Spinal cord (tissue), 10 donors: ENCODE data around the gene IFNA7. TPM values are rescaled to one million over a fixed set of nuclear protein-coding genes. Genes with fewer than 3 reads are reported as not detected.
"Not testable (repeated sequence)": the region's sequence is repeated elsewhere in the genome, so short reads cannot be mapped to it uniquely, and the experiment has no call there.

Experiments
- DNase-seq, 6 donors: peaks; one replicate each; pipeline versions ENCODE4 v3.0.0 to v3.0.0-alpha.2; 2013 to 2015; ENCODE audit warnings: low spot score in 6 of 6, low read depth in 4 of 6
- H3K27ac ChIP-seq: one replicate; pipeline ENCODE4 v1.5.1; 2013; ENCODE audit warnings: low read depth, low read length, control low read depth
- H3K27me3 ChIP-seq: one replicate; pipeline ENCODE4 v1.6.1; 2013; ENCODE audit warnings: low read length; ENCODE audit not compliant: control insufficient read depth, insufficient read depth
- H3K36me3 ChIP-seq: one replicate; pipeline ENCODE4 v1.6.1; 2013; ENCODE audit warnings: low read length; ENCODE audit not compliant: control insufficient read depth, insufficient read depth
- H3K4me1 ChIP-seq: one replicate; pipeline ENCODE4 v1.6.1; 2013; ENCODE audit warnings: low read length; ENCODE audit not compliant: control insufficient read depth, insufficient read depth
- H3K4me3 ChIP-seq: one replicate; pipeline ENCODE4 v1.5.1; 2013; ENCODE audit warnings: low read depth, low read length, control low read depth
- H3K9me3 ChIP-seq: one replicate; pipeline ENCODE4 v1.6.1; 2013; ENCODE audit warnings: low read length; ENCODE audit not compliant: control insufficient read depth, insufficient read depth
- WGBS: methylation state at CpG from one replicate; pipeline ENCODE4 v1.1.5; 2013; ENCODE audit warnings: missing lambda C conversion rate; ENCODE audit not compliant: insufficient coverage; 5-methylcytosine and 5-hydroxymethylcytosine counted together
- polyA plus RNA-seq, 2 donors: library from polyadenylated mRNA; unstranded; fragments of 120-200 nt; gene quantifications; one replicate each; pipeline ENCODE4 v1.2.1, GENCODE V29; 2013; ENCODE audit not compliant: insufficient read length in 2 of 2
- total RNA-seq, 2 donors: library from RNA; depleted of rRNA in 1 of 2; stranded (reverse); fragments of 120-200 nt in 1 of 2; fragments of >200 nt in 1 of 2; gene quantifications; one replicate each; pipeline versions ENCODE4 v1.2.3 to v1.2.4, GENCODE V29; 2013 to 2014
- donor health status: healthy.

Gene IFNA7
- total and polyA plus RNA-seq, 4 donors, result not detected

DNA sequence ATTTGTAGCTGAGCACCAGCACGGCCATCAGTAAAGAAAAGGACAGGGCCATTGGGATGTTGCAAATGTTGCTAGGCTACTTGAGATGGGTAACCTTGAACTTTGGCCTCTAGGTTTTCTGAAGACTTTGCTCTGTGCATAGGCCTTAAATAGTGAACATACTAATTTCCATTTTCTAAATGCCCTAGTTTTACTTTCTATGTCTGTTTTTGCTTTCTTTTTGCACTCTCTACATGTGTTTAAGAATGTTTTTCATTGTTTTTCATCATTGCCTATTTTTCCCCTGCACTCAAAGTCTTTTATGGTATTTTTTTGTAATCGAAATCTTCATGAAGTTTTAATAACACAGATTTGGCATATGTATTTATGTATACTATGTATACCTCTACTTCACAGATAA lies 26.1 kb upstream of the IFNA7 start, which contains the start of gene IFNA17:
Gene IFNA17, minus strand, starts transcription at position 101 of the 400 bp plus-strand sequence. Its CDS starts 49 bp downstream, at position 52.
- no peak within 1 kb of the TSS for H3K4me3 ChIP-seq
- WGBS, result no CpG with 5 or more reads among the region's 2 CpGs
- H3K9me3 ChIP-seq, result no peaks in the 10 kb centered on the region
- H3K36me3 ChIP-seq, result no peaks in the 10 kb centered on the region
- no peak within 1 kb of the TSS for H3K27ac ChIP-seq
- no peaks in the 10 kb centered on the region for H3K27me3 ChIP-seq
- no peak for DNase-seq
- H3K4me1 ChIP-seq, result no peaks in the 10 kb centered on the region

DNA sequence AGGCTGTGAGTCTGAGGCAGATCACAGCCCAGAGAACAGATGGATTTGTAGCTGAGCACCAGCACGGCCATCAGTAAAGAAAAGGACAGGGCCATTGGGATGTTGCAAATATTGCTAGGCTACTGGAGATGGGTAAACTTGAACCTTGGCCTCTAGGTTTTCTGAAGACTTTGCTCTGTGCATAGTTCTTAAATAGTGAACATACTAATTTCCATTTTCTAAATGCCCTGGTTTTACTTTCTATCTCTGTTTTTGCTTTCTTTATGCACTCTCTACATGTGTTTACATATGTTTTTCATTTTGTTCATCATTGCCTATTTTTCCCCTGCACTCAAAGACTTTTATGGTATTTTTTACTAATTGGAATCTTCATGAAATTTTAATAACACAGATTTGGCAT lies 15.2 kb upstream of the IFNA7 start, which contains the start of gene IFNA16:
Gene IFNA16, minus strand, starts transcription at position 101 of the 400 bp plus-strand sequence. Its CDS starts 6 bp downstream, at position 95.
- not testable (repeated sequence) for H3K27me3 ChIP-seq, DNase-seq, H3K4me1 ChIP-seq, H3K36me3 ChIP-seq, H3K4me3 ChIP-seq, H3K27ac ChIP-seq, H3K9me3 ChIP-seq
- 100% methylated on average over 1 of the region's 1 CpG for WGBS

DNA sequence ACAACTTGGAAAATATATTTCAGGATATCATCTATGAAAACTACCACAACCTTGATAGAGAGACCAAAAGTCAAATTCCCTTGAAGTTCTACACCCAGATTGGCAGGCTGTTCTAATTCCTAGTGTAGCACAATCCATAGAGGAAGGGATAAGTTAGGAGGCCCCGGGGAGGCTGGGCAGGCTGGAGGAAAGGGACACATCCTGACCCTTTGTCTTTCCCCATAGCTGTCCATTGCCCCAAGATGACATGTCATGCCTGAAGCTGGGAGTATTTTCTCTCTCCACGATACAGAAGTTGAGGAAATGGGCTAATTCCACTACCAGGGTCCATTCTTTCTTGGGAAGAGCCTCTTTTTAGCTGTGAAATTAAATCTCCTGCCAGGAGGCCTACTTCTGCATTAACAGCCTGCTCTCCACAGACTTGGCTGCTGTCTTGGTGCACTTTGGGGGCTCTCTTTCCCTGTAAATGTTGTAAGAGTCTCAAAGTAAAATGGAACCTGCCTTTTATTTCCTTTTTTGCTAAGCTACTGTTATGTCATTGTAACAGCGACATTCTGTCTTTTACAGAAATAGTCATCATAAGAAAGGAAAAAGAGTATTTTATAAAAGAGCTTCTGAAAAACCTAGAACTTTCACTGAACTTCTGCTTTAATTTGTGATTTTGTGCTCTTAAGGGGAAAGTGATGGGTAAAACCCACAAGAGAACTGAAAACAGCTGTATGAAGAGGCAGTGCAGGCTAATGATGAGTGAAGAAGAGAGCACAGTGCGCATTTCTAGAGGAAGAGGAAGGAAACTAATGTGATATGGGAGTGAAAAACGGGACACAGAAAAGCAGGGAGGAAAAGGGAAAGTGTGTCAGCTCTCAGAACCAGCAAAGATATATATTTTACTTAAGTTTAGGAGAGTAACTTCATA lies 11.7 kb upstream of the IFNA7 start:
- not testable (repeated sequence) for H3K27me3 ChIP-seq, H3K4me1 ChIP-seq, H3K27ac ChIP-seq, H3K9me3 ChIP-seq, H3K36me3 ChIP-seq, H3K4me3 ChIP-seq
- peak in 1 of 6 donors; percentile 9 for DNase-seq
- no CpG with 5 or more reads among the region's 5 CpGs for WGBS

DNA sequence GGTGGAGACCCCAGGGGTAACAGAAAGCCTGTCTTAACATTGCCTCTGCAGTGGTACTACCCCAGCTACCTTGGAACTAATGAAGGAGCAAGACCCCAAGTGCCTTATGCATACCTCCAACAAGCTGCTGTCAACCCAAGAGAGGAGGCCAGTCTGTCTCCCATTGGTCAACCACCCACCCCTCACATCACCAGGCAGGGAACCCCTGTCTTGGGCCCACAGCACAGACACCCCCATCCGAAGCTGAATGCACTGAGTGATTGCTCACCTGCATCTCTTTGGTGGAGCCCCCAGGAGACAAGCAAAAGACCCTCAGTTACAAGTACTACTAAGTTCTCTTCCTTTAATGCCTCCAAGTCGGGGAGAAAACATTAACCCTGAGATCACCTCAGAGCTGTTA lies 10.2 kb upstream of the IFNA7 start:
- H3K4me1 ChIP-seq, H3K27ac ChIP-seq, DNase-seq, H3K36me3 ChIP-seq, H3K4me3 ChIP-seq, H3K9me3 ChIP-seq, H3K27me3 ChIP-seq: not testable (repeated sequence)
- 92% methylated on average over 1 of the region's 2 CpGs for WGBS

DNA sequence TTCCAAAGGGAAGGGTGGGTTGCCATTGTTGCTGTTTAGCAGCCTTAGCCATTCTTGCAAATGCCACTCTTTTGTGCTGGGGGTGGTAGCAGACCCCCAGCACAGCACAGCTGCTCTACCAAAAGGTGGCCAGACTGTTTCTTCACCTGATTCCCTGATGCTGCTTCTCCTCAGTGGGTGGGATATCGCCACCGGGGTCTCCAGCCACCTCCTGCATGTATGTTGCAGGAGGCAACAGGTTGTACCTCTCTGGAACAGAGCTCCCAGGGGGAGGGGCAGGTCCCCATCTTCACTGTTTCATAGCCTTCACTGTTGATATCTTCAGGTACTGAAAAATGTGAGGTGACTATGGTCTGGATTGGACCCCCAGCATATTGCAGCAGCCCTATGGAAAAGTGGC lies 8.8 kb upstream of the IFNA7 start:
- H3K4me3 ChIP-seq, H3K36me3 ChIP-seq: not testable (repeated sequence)
- WGBS, result 100% methylated on average over 1 of the region's 2 CpGs

DNA sequence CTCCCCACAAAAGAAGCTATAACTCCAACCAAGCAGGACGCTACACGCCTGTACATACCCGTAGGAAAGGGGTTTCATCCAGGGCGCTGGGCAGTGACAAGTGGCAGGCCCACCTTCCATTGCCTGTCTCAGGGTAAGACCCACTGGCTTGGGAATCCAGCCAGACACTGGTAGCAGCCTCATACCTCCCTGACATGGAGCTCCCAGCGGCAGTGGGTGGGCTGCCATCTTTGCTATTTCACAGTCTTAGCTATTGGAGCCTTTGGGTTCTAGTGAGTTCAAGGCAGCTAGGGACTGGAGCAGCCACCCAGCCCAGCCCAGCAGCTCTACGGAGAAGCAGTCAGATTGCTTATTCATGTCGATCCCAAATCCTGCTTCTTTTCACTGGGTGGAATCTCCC lies 8.3 kb upstream of the IFNA7 start:
- Histone ChIP-seq H3K4me1 (no peaks in the 10 kb centered on the region), H3K9me3 (no peaks in the 10 kb centered on the region), H3K36me3 (no peaks in the 10 kb centered on the region), H3K27me3 (no peaks in the 10 kb centered on the region), H3K4me3 (no peak overlapping the region), H3K27ac (no peak overlapping the region)
- DNase-seq, result no peak
- WGBS, result 91% methylated on average over 7 of the region's 7 CpGs

More for the DNA sequence above, 8.8 kb upstream of the IFNA7 start:
- not testable (repeated sequence) for H3K27ac ChIP-seq, DNase-seq, H3K4me1 ChIP-seq, H3K27me3 ChIP-seq, H3K9me3 ChIP-seq

DNA sequence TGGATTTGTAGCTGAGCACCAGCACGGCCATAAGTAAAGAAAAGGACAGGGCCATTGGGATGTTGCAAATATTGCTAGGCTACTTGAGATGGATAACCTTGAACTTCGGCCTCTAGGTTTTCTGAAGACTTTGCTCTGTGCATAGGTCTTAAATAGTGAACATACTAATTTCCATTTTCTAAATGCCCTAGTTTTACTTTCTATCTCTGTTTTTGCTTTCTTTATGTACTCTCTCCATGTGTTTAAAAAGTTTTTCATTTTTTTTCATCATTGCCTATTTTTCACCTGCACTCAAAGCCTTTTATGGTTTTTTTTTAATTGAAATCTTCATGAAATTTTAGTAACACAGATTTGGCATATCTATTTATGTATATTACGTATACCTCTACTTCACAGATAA lies 5.0 kb upstream of the IFNA7 start, which contains the start of gene IFNA10:
Gene IFNA10, minus strand, starts transcription at position 101 of the 400 bp plus-strand sequence. Its CDS starts 46 bp downstream, at position 55.
- not testable (repeated sequence) for H3K27me3 ChIP-seq
- no CpG with 5 or more reads among the region's 3 CpGs for WGBS

DNA sequence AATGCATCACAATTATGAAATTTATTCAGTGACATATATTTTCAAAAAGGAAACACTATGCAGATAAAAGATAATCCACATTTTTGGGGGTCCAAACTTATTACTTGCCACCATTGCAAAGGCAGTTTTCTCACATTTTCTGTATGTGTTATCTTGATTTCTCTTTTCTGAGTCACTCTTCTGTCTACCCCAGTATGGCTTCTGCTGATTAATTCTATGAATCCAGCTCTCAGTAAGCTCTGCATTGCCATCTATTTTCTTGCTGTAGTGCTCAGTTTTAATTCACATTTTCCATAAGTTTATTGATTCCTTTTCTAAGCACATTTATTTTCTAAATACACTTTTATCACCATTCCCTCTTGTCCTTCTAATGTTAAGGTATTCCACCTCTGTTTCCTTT lies 3.2 kb upstream of the IFNA7 start:
- no peak for DNase-seq
- no peaks in the 10 kb centered on the region for H3K27me3 ChIP-seq
- H3K27ac ChIP-seq, result no peak overlapping the region
- no peaks in the 10 kb centered on the region for H3K4me1 ChIP-seq
- no peaks in the 10 kb centered on the region for H3K9me3 ChIP-seq
- H3K36me3 ChIP-seq, result no peaks in the 10 kb centered on the region
- no peak overlapping the region for H3K4me3 ChIP-seq

More for the DNA sequence above, 5.0 kb upstream of the IFNA7 start, which contains the start of gene IFNA10:
- H3K36me3 ChIP-seq, H3K9me3 ChIP-seq, H3K27ac ChIP-seq, H3K4me1 ChIP-seq, H3K4me3 ChIP-seq, DNase-seq: not testable (repeated sequence)

DNA sequence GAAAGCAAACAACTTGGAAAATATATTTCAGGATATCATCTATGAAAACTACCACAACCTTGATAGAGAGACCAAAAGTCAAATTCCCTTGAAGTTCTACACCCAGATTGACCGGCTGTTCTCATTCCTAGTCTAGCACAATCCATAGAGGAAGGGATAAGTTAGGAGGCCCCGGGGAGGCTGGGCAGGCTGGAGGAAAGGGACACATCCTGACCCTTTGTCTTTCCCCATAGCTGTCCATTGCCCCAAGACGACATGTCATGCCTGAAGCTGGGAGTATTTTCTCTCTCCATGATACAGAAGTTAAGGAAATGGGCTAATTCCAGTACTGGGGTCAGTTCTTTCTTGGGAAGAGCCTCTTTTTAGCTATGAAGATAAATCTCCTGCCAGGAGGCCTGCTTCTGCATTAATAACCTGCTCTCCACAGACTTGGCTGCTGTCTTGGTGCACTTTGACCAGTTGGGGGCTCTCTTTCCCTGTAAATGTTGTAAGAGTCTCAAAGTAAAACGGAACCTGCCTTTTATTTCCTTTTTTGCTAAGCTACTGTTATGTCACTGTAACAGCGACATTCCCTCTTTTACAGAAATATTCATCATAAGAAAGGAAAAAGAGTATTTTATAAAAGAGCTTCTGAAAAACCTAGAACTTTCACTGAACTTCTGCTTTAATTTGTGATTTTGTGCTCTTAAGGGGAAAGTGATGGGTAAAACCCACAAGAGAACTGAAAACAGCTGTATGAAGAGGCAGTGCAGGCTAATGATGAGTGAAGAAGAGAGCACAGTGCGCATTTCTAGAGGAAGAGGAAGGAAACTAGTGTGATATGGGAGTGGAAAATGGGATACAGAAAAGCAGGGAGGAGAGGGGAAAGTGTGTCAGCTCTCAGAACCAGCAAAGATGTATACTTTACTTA lies 6.9 kb downstream of the IFNA7 start:
- H3K9me3 ChIP-seq, H3K36me3 ChIP-seq, H3K4me3 ChIP-seq, H3K27me3 ChIP-seq, H3K4me1 ChIP-seq, H3K27ac ChIP-seq: not testable (repeated sequence)
- WGBS, result 17% methylated on average over 1 of the region's 6 CpGs
- DNase-seq, result peak in 2 of 6 donors; percentile 1 to 56
